Measurements from ENCODE around the gene GPR39.

The GPR39 gene

GRCh38 chr2:132419941-132420340 is 3.3 kb downstream of the GPR39 start:
- no peak for DNase-seq
- H3K79me2 ChIP-seq (ENCODE audit: control insufficient read depth, insufficient read depth, low read length, poor library complexity) = no peaks in the 10 kb centered on the region
- H3K4ac ChIP-seq (ENCODE audit: low read depth, low read length) = no peak overlapping the region
- no peak overlapping the region for H4K8ac ChIP-seq (ENCODE audit: low read depth, low read length)
- H3K14ac ChIP-seq (ENCODE audit: low read length) = no peak overlapping the region
- peaks cover 14% of the 10 kb centered on the region for H3K79me1 ChIP-seq (ENCODE audit: low read length)
- no peak overlapping the region for H3K4me3 ChIP-seq (ENCODE audit: low read depth, low read length)
- H3K27ac ChIP-seq (ENCODE audit: low read depth, low read length) = no peak overlapping the region
- H3K27me3 ChIP-seq (ENCODE audit: insufficient read depth, low read length) = no peaks in the 10 kb centered on the region
- H3K18ac ChIP-seq (ENCODE audit: low read length) = no peak overlapping the region
- no peak overlapping the region for H2BK5ac ChIP-seq (ENCODE audit: low read depth, low read length, poor library complexity)
- H2AFZ ChIP-seq (ENCODE audit: insufficient read depth, low read length, poor library complexity) = no peak overlapping the region
- no peak overlapping the region for H3K23ac ChIP-seq (ENCODE audit: low read length)
- no peak overlapping the region for H3K9ac ChIP-seq (ENCODE audit: low read length)
- no peak overlapping the region for H4K91ac ChIP-seq (ENCODE audit: low read depth, low read length)
- peaks cover 0 to 2% of the 10 kb centered on the region in 2 experiments for H3K36me3 ChIP-seq (ENCODE audit: control insufficient read depth in 1 of 2, insufficient read depth in 2 of 2, low read length in 2 of 2)
- H3K4me2 ChIP-seq (ENCODE audit: low read length) = no peak overlapping the region
- H3K9me3 ChIP-seq (ENCODE audit: insufficient read depth, low read depth, low read length) = peaks cover 2% of the 10 kb centered on the region
- H2BK120ac ChIP-seq (ENCODE audit: insufficient read depth, low read length, poor library complexity) = no peak overlapping the region
- no peak overlapping the region for H2AK5ac ChIP-seq (ENCODE audit: low read length)
- WGBS (ENCODE audit: extremely low coverage, insufficient coverage, insufficient read length) = no CpG with 5 or more reads among the region's 6 CpGs
- peaks cover 16 to 20% of the 10 kb centered on the region in 2 experiments for H3K4me1 ChIP-seq (ENCODE audit: control insufficient read depth in 1 of 2, insufficient read depth in 2 of 2, low read length in 2 of 2)
- H2BK12ac ChIP-seq (ENCODE audit: low read length) = no peak overlapping the region
- H4K12ac ChIP-seq (ENCODE audit: low read depth, low read length) = no peak overlapping the region

- H3K27ac ChIP-seq (ENCODE audit: low read depth, low read length) = no peak overlapping the region
- no peak overlapping the region for H3K18ac ChIP-seq (ENCODE audit: low read length)
- no peaks in the 10 kb centered on the region for H3K27me3 ChIP-seq (ENCODE audit: insufficient read depth, low read length)
These were observed 4.5 kb downstream of the GPR39 start for GRCh38 chr2:132420816-132421805.

DNA sequence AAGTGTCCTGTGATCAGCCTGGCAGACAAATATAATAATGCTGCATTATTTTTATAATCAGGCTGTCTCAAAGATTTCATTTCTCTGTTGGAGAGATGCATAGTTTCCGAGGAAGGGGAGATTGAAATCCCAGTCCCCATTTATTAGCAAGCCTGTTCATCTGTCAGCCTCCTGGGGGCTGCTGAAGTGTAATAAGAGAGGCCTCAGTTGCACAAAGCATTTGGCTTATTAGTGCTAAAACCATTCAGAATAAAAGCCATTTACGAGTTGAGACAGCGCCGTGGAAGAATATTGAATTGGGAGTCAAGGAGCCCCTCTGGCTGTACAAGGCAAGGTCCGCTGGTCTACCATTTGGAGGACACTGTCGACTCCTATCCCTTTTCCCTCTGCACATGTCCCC is 6.1 kb downstream of the GPR39 start:
- Histone ChIP-seq H4K91ac (ENCODE audit: low read depth, low read length) (no peak overlapping the region), H3K9ac (ENCODE audit: low read length) (no peak overlapping the region), H3K18ac (ENCODE audit: low read length) (no peak overlapping the region), H4K12ac (ENCODE audit: low read depth, low read length) (no peak overlapping the region), H3K4me1 (ENCODE audit: control insufficient read depth in 1 of 2, insufficient read depth in 2 of 2, low read length in 2 of 2) (peaks cover 11 to 13% of the 10 kb centered on the region in 2 experiments), H3K27me3 (ENCODE audit: insufficient read depth, low read length) (no peaks in the 10 kb centered on the region), H3K23ac (ENCODE audit: low read length) (no peak overlapping the region), H4K8ac (ENCODE audit: low read depth, low read length) (no peak overlapping the region), H3K27ac (ENCODE audit: low read depth, low read length) (no peak overlapping the region), H3K9me3 (ENCODE audit: insufficient read depth, low read depth, low read length) (no peaks in the 10 kb centered on the region), H2AFZ (ENCODE audit: insufficient read depth, low read length, poor library complexity) (no peak overlapping the region), H2BK120ac (ENCODE audit: insufficient read depth, low read length, poor library complexity) (no peak overlapping the region), H3K4me3 (ENCODE audit: low read depth, low read length) (no peak overlapping the region), H3K79me2 (ENCODE audit: control insufficient read depth, insufficient read depth, low read length, poor library complexity) (no peaks in the 10 kb centered on the region), H3K4ac (ENCODE audit: low read depth, low read length) (no peak overlapping the region), H3K36me3 (ENCODE audit: control insufficient read depth in 1 of 2, insufficient read depth in 2 of 2, low read length in 2 of 2) (no peaks in the 10 kb centered on the region), H2BK12ac (ENCODE audit: low read length) (no peak overlapping the region), H3K4me2 (ENCODE audit: low read length) (no peak overlapping the region), H2BK5ac (ENCODE audit: low read depth, low read length, poor library complexity) (no peak overlapping the region), H3K79me1 (ENCODE audit: low read length) (peaks cover 6% of the 10 kb centered on the region), H2AK5ac (ENCODE audit: low read length) (no peak overlapping the region), H3K14ac (ENCODE audit: low read length) (no peak overlapping the region)
- no peak for DNase-seq
- no CpG with 5 or more reads among the region's 6 CpGs for WGBS (ENCODE audit: extremely low coverage, insufficient coverage, insufficient read length)

More at GRCh38 chr2:132420816-132421805, 4.5 kb downstream of the GPR39 start:
- no peak overlapping the region for H3K14ac ChIP-seq (ENCODE audit: low read length)
- no peak overlapping the region for H3K4ac ChIP-seq (ENCODE audit: low read depth, low read length)
- no peak overlapping the region for H3K4me2 ChIP-seq (ENCODE audit: low read length)
- H2BK5ac ChIP-seq (ENCODE audit: low read depth, low read length, poor library complexity) = no peak overlapping the region
- H2BK12ac ChIP-seq (ENCODE audit: low read length) = no peak overlapping the region
- H3K79me2 ChIP-seq (ENCODE audit: control insufficient read depth, insufficient read depth, low read length, poor library complexity) = no peaks in the 10 kb centered on the region
- no peak overlapping the region for H3K23ac ChIP-seq (ENCODE audit: low read length)
- H4K91ac ChIP-seq (ENCODE audit: low read depth, low read length) = no peak overlapping the region
- H4K12ac ChIP-seq (ENCODE audit: low read depth, low read length) = no peak overlapping the region
- H2AFZ ChIP-seq (ENCODE audit: insufficient read depth, low read length, poor library complexity) = no peak overlapping the region
- H2AK5ac ChIP-seq (ENCODE audit: low read length) = no peak overlapping the region
- H2BK120ac ChIP-seq (ENCODE audit: insufficient read depth, low read length, poor library complexity) = no peak overlapping the region
- H4K8ac ChIP-seq (ENCODE audit: low read depth, low read length) = no peak overlapping the region
- no peak for DNase-seq
- peaks cover 19 to 21% of the 10 kb centered on the region in 2 experiments for H3K4me1 ChIP-seq (ENCODE audit: control insufficient read depth in 1 of 2, insufficient read depth in 2 of 2, low read length in 2 of 2)
- H3K79me1 ChIP-seq (ENCODE audit: low read length) = peaks cover 12% of the 10 kb centered on the region
- no peak overlapping the region for H3K9ac ChIP-seq (ENCODE audit: low read length)
- peaks cover 0 to 2% of the 10 kb centered on the region in 2 experiments for H3K36me3 ChIP-seq (ENCODE audit: control insufficient read depth in 1 of 2, insufficient read depth in 2 of 2, low read length in 2 of 2)
- peaks cover 2% of the 10 kb centered on the region for H3K9me3 ChIP-seq (ENCODE audit: insufficient read depth, low read depth, low read length)
- no peak overlapping the region for H3K4me3 ChIP-seq (ENCODE audit: low read depth, low read length)
- WGBS (ENCODE audit: extremely low coverage, insufficient coverage, insufficient read length) = no CpG with 5 or more reads among the region's 2 CpGs

GRCh38 chr2:132424526-132425121 is 8.0 kb downstream of the GPR39 start:
- H3K9ac ChIP-seq (ENCODE audit: low read length) = no peak overlapping the region
- no peak overlapping the region for H2BK120ac ChIP-seq (ENCODE audit: insufficient read depth, low read length, poor library complexity)
- no CpG with 5 or more reads among the region's 5 CpGs for WGBS (ENCODE audit: extremely low coverage, insufficient coverage, insufficient read length)
- no peak overlapping the region for H2AFZ ChIP-seq (ENCODE audit: insufficient read depth, low read length, poor library complexity)
- H3K9me3 ChIP-seq (ENCODE audit: insufficient read depth, low read depth, low read length) = no peaks in the 10 kb centered on the region
- H3K36me3 ChIP-seq (ENCODE audit: control insufficient read depth in 1 of 2, insufficient read depth in 2 of 2, low read length in 2 of 2) = no peaks in the 10 kb centered on the region
- peak overlapping the region; percentile 71 for H3K4ac ChIP-seq (ENCODE audit: low read depth, low read length)
- H4K8ac ChIP-seq (ENCODE audit: low read depth, low read length) = peak overlapping the region; percentile 37
- peak overlapping the region; percentile 45 for H4K91ac ChIP-seq (ENCODE audit: low read depth, low read length)
- no peaks in the 10 kb centered on the region for H3K27me3 ChIP-seq (ENCODE audit: insufficient read depth, low read length)
- no peak overlapping the region for H3K18ac ChIP-seq (ENCODE audit: low read length)
- peak overlapping the region; percentile 25 for H2BK12ac ChIP-seq (ENCODE audit: low read length)
- H2AK5ac ChIP-seq (ENCODE audit: low read length) = peak overlapping the region; percentile 62
- H4K12ac ChIP-seq (ENCODE audit: low read depth, low read length) = no peak overlapping the region
- H3K79me1 ChIP-seq (ENCODE audit: low read length) = peaks cover 6% of the 10 kb centered on the region
- no peaks in the 10 kb centered on the region for H3K79me2 ChIP-seq (ENCODE audit: control insufficient read depth, insufficient read depth, low read length, poor library complexity)
- H3K23ac ChIP-seq (ENCODE audit: low read length) = no peak overlapping the region
- DNase-seq = peak; percentile 52 to 72
- no peak overlapping the region for H3K4me3 ChIP-seq (ENCODE audit: low read depth, low read length)
- H3K27ac ChIP-seq (ENCODE audit: low read depth, low read length) = peak overlapping the region; percentile 85
- peak overlapping the region; percentile 20 for H3K14ac ChIP-seq (ENCODE audit: low read length)
- H2BK5ac ChIP-seq (ENCODE audit: low read depth, low read length, poor library complexity) = peak overlapping the region; percentile 54
- peak overlapping the region; percentile 32 for H3K4me2 ChIP-seq (ENCODE audit: low read length)
- peaks cover 11 to 13% of the 10 kb centered on the region in 2 experiments for H3K4me1 ChIP-seq (ENCODE audit: control insufficient read depth in 1 of 2, insufficient read depth in 2 of 2, low read length in 2 of 2)

All from trophoblast cell (in vitro differentiated cells and primary cell).